ENCODE results near the gene COPRS. TPM values are rescaled to one million over a fixed set of nuclear protein-coding genes. Genes with fewer than 3 reads are reported as not detected.
"Not testable (repeated sequence)": the region's sequence is repeated elsewhere in the genome, so short reads cannot be mapped to it uniquely, and the experiment has no call there.

COPRS gene
- total RNA-seq, 1 donor from 2014 or later: 35.4 TPM

- TF ChIP-seq CTCF (IDR thresholded peaks at IDR 0.05) (no peak), POLR2AphosphoS5 (IDR thresholded peaks at IDR 0.05; ENCODE audit: insufficient read depth in 1 of 2, low read depth in 1 of 2) (no peak), POLR2A (IDR thresholded peaks at IDR 0.05) (no peak)
- H3K4me1 ChIP-seq: peaks cover 1% of the 10 kb centered on the region
- intact Hi-C loops (cut with DNase I): no loop called here
- no peaks in the 10 kb centered on the region for H3K9me3 ChIP-seq
- H3K36me3 ChIP-seq: no peaks in the 10 kb centered on the region
- no peak for DNase-seq (ENCODE audit: extremely low spot score in 2 of 2)
- H3K27ac ChIP-seq: no peak overlapping the region
- H3K27me3 ChIP-seq: no peaks in the 10 kb centered on the region
- H3K4me3 ChIP-seq: no peak overlapping the region
Observed at GRCh38 chr17:31830971-31831858, 27.8 kb downstream of the COPRS start.

- DNase-seq (ENCODE audit: extremely low spot score in 2 of 2): no peak
- no peak for TF ChIP-seq CTCF (IDR thresholded peaks at IDR 0.05)
- no peak for TF ChIP-seq POLR2A (IDR thresholded peaks at IDR 0.05)
- TF ChIP-seq POLR2AphosphoS5 (IDR thresholded peaks at IDR 0.05; ENCODE audit: insufficient read depth in 1 of 2, low read depth in 1 of 2): no peak
- H3K36me3 ChIP-seq: no peaks in the 10 kb centered on the region
- H3K4me1 ChIP-seq: peaks cover 13% of the 10 kb centered on the region
- H3K27ac ChIP-seq: no peak overlapping the region
- no peak overlapping the region for H3K4me3 ChIP-seq
- H3K9me3 ChIP-seq: no peaks in the 10 kb centered on the region
- intact Hi-C loops (cut with DNase I): no loop called here
- no peaks in the 10 kb centered on the region for H3K27me3 ChIP-seq
Observed at GRCh38 chr17:31829649-31830048, 29.4 kb downstream of the COPRS start.

- H3K4me3 ChIP-seq; H3K27ac ChIP-seq; DNase-seq (ENCODE audit: extremely low spot score in 2 of 2); intact Hi-C loops (cut with DNase I); H3K27me3 ChIP-seq; H3K9me3 ChIP-seq; H3K36me3 ChIP-seq: not testable (repeated sequence)
- peaks cover 16% of the 10 kb centered on the region for H3K4me1 ChIP-seq
Observed at GRCh38 chr17:31828955-31829354, 30.1 kb downstream of the COPRS start.

GRCh38 chr17:31825961-31826691, 32.9 kb downstream of the COPRS start:
- no peaks in the 10 kb centered on the region for H3K27me3 ChIP-seq
- intact Hi-C loops (cut with DNase I): no loop called here
- peaks cover 16% of the 10 kb centered on the region for H3K4me1 ChIP-seq
- H3K36me3 ChIP-seq: no peaks in the 10 kb centered on the region
- H3K4me3 ChIP-seq: no peak overlapping the region
- no peaks in the 10 kb centered on the region for H3K9me3 ChIP-seq
- no peak overlapping the region for H3K27ac ChIP-seq
- DNase-seq (ENCODE audit: extremely low spot score in 2 of 2): no peak
- no peak for TF ChIP-seq CTCF (IDR thresholded peaks at IDR 0.05)
- TF ChIP-seq POLR2A (IDR thresholded peaks at IDR 0.05): no peak
- TF ChIP-seq POLR2AphosphoS5 (IDR thresholded peaks at IDR 0.05; ENCODE audit: insufficient read depth in 1 of 2, low read depth in 1 of 2): no peak

- H3K4me1 ChIP-seq: peaks cover 16% of the 10 kb centered on the region
- TF ChIP-seq POLR2A (IDR thresholded peaks at IDR 0.05): no peak
- intact Hi-C loops (cut with DNase I): no loop called here
Observed at GRCh38 chr17:31824766-31825360, 34.2 kb downstream of the COPRS start.

More at GRCh38 chr17:31824766-31825360, 34.2 kb downstream of the COPRS start:
- H3K27ac ChIP-seq: no peak overlapping the region
- H3K36me3 ChIP-seq: no peaks in the 10 kb centered on the region
- no peaks in the 10 kb centered on the region for H3K9me3 ChIP-seq
- H3K4me3 ChIP-seq: no peak overlapping the region
- H3K27me3 ChIP-seq: no peaks in the 10 kb centered on the region
- no peak for DNase-seq (ENCODE audit: extremely low spot score in 2 of 2)

Measured in vagina (tissue), 2 donors.